Measurements from ENCODE around the gene TENT4A.

Gene TENT4A

GRCh38 chr5:6752782-6753181, 39.5 kb downstream of the TENT4A start:
- DNase-seq = no peak

DNA sequence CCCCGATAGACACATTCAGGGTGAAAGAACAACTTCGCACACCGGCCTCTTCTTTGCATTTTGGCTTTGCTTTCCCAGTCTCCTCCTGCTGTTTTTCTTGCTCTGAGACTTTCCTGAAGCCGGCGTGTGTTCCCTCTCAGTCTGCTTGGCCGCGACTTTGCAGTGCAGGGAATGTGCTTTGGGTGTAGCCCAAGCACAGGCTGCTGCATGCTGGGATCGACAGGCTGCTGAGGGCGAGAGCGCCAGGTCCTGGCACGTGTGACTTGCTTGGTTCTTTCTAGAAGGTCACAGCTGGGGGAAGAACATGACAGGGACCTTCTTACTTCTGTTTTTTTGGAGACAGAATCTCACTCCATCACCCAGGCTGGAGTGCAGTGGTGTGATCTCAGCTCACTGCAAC, 40.6 kb downstream of the TENT4A start:
- DNase-seq = no peak

GRCh38 chr5:6754766-6755165, 41.5 kb downstream of the TENT4A start:
- DNase-seq = no peak

- no peak for DNase-seq
Observed at GRCh38 chr5:6755519-6755918, 42.3 kb downstream of the TENT4A start.

GRCh38 chr5:6755941-6756340, 42.7 kb downstream of the TENT4A start:
- no peak for DNase-seq

DNA sequence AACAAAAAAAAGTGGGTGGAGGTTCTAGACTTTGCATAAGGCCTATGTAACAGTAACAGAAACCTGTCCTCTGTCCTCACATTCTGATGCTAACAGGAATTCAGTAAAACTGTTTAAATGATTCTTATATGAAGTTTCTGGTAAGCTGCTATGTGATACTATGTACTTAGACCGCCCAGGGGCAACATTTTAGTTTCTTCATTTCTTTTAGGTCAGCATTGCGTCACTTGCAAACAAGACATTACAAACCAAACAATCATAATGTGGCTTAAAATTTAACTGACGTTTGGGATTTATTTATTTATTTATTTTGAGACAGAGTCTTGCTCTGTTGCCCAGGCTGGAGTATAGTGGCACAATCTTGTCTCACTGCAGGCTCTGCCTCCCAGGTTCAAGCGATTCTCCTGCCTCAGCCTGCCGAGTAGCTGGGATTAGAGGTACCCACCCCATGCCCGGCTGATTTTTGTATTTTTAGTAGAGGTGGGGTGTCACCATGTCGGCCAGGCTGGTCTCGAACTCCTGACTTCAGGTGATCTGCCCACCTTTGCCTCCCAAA, 44.3 kb downstream of the TENT4A start:
- DNase-seq = no peak

GRCh38 chr5:6758236-6758635, 45.0 kb downstream of the TENT4A start:
- DNase-seq = no peak

DNA sequence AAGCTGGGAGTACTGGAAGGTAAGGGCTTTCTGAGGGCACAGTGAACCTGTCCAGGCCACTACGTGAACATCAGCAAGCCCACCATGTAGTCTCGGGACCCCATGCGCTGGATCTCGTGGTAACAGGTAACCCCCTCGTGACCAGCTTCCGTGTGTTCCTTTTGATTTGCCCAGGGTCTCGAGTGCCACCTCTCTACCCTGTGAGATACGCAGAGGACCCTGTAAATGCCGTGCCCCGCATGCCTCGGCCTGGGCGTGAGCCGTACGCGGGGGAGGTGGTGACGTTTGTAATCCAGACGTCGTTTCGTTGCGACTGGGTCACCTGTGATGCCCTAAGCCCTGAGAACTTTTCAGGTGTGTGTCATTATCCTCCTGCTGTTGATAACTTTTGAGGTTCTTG, 45.5 kb downstream of the TENT4A start:
- DNase-seq = no peak

DNA sequence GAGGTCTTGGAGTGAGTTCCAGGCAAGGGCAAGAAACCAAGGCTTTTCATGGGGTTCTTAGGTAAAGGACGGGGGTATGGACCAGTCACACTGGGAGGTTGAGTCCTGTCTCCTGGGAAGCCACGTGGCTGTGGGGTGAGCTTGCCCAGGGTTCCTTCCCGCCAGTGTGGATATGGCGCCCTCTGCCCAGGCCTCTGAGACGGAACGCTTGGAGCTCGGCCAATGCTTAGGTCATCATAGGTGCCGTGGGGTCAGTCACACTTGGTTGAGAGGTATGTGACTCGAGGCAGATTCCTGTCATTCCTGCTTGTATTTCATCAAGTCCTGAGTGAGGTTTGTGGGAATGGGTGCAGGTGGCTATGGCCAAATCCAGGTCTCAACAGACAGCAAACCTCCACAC, 46.2 kb downstream of the TENT4A start:
- DNase-seq = no peak

DNA sequence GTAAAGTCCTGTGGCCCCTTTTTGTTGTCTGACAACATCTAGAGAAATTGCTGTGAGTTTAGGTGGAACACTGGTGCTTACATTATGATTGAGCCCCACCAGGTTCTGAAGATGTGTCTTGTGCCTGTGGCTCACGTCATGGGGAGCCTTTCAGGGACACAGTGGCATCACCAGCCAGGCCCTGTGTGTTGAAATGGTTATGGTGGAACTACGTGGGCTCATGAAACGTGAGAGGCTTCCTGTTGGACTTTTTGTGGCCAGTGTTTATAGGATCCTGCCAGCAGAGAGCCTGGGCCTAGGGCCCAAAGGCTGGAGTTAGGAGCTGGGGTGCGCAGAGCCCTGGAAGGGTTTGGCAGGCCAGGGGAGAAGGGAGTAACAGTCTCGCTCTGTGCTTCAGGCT, 46.8 kb downstream of the TENT4A start:
- no peak for DNase-seq

DNA sequence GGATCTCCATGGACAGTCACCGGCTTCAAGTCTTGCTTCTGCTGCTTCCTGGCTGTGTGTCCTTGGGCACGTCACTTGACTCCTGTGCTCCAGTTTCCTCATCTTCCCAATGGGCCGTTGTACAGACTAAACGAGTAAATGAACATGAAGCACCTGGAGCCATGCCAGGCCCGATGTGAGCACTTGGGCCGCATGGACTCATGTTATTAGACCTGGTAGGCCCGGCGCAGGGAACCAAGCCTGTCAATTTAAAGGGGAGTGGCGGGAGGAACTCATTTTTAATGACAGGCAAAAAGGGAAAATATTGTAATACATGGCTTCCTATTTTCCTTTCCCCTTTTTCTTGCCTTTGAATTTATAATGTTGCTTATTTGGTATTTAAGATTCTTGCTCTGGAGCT, 47.5 kb downstream of the TENT4A start:
- no peak for DNase-seq

- no peak for DNase-seq
Observed at GRCh38 chr5:6761333-6761732, 48.1 kb downstream of the TENT4A start.

DNA sequence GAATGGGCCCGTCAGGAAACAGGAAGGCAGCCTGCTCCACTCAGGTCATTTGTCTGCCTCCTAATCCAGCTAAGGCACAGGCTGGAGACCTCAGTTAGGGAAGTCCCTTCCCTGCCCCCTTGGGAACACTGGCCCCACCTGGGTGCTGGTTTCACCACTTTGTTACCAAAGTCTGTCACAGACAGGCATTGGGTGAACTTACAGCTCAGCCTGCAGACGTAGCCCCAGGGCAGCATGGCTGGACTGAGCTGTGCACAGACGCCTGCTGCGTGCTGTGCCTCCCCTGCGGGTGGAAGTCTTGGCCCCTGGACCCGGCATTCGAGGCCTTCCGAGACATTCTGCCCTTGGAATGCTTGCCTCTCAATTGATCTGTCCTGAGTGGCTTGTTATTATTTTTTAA, 48.9 kb downstream of the TENT4A start:
- no peak for DNase-seq

GRCh38 chr5:6762697-6763096, 49.5 kb downstream of the TENT4A start:
- no peak for DNase-seq

GRCh38 chr5:6763191-6763590, 50.0 kb downstream of the TENT4A start:
- DNase-seq = no peak

DNA sequence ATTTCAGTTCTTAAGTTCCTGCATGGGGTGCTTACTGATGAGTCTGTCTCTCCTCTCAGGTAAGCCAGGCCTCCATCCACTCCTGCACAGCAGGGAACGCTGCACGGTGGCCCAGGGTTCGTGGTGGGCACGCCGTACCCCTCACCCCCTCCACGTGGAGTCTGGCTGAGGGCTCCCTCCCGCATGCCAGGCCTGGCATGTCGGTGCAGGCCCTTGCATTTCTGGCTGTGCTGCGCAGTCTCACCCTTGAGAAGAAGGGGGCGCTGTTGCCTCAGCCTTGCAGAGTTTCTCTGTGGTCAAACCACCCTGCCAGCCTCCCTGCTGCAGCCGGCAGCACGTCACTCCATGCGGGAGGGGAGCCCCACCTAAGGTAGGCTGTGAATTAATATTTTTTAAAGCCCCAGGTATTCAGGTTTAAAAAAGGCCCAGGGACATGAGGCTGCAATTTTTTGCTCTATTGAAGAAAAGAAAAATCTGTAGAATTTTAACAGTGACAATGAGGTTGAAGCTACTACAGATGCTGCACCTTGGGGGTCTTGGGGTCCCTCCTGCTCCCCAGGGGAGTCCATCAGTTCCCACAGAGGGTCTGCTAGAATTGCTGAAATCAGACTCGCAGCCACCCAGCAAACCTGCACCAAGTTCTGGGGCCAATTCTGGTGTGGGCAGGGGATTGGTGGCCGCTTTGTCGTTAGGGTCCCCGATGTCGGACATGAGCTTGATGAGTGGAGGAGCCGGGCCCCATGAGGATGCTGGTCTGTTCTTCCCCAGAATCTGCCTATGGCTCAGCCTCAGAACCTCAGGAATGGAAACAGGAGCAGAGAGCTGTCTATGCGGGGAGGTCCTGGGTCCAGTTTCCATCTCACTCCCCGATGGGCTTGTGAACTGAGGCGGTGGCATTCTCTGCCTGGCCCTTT, 52.6 kb downstream of the TENT4A start:
- peak; percentile 60 to 73 for DNase-seq

GRCh38 chr5:6766604-6767093, 53.4 kb downstream of the TENT4A start:
- peak; percentile 85 to 91 for DNase-seq

- no peak for DNase-seq
Observed at GRCh38 chr5:6767481-6768063, 54.3 kb downstream of the TENT4A start.

- no peak for DNase-seq
Observed at GRCh38 chr5:6768590-6769230, 55.5 kb downstream of the TENT4A start.

DNA sequence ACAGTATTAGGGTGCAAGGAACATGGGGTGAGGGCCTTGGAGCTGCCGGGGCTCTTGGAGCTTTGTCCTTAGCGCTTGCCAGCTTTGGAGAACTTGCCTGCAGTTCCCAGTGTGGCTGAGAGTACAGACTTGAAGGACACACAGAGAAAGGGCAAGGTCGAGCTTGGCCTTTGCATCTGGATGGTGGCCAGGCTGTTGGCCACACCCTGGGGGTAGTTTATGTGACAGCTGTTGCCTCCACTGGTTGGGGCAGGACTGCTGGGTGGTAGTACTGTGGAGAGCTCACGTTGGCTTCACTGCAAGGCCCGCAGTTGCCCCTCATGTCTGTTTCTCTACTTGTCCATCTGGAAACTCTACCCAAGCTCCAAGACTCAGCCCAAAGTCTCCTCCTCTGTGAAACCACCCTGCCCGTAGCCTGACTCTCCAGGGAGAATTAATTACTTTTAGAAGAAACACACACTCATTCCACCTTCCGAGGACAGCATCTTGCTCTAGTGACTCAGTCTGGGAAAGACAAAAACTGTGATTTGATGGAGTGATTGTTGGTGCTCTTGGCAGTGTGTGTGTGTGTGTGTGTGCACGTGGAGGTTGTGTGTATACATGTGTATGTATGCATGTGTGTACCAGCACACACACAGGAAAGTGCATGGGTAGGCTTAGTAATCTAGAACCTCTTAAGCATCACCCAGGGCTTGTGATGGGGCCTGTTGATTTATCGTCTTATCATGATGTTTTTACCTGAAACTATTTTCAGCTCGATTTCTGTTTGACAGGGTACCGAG, 57.8 kb downstream of the TENT4A start:
- no peak for DNase-seq

- no peak for DNase-seq
Observed at GRCh38 chr5:6772886-6773285, 59.7 kb downstream of the TENT4A start.

DNA sequence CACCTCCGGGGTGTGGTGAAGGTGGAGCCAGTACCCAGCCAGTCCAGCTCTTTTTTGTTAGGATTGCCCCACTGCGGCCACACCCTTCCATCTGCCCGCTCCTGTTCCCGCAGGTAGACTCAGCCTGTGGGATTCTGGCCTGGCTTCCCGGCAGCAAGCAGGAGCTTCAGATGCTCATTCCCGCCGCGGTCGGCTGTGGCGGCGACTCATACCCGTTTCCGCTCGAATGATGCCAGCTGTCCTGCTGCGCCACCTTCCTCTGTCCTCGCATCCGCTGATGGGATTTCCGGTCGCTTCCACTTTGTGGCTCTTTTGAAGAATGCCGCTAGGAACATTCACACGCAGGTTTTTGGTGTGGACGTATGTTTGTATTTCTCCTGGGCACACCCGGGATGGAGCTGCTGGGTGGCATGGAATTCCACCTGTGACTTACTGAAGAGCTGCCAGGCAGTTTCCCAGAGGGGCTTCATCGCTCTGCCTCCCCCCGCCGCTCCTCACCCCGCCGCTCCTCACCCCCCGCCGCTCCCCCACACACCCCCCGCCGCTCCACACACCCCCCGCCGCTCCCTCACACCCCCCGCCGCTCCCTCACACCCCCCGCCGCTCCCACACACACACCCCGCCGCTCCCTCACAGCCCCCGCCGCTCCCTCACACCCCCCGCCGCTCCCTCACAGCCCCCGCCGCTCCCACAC, 60.3 kb downstream of the TENT4A start:
- no peak for DNase-seq

All from AML-193 (cell line).